Esophagus squamous epithelium (tissue), 5 donors: Measurements from ENCODE around the gene TMIGD3. TPM values are rescaled to one million over a fixed set of nuclear protein-coding genes. Genes with fewer than 3 reads are reported as not detected.
A peak's percentile ranks its signal among the peaks of the same experiment; 100 is the strongest.

ENCODE experiments used
- DNase-seq: peaks from one replicate; lab custom pipeline; 2025; lab: John Stamatoyannopoulos, UW
- H3K27ac ChIP-seq, 4 donors: fragments of 200-600 bp; sonication (generic); one replicate each; pipeline ENCODE4 v1.5.1; 2016 to 2019; ENCODE audit warnings: mild to moderate bottlenecking in 1 of 4
- H3K27me3 ChIP-seq, 4 donors: fragments of 200-600 bp; sonication (generic); 1 replicate in 3 of 4; 2 replicates in 1 of 4; pipeline versions ENCODE4 v1.5.1 to v1.6.0; 2017 to 2021; ENCODE audit warnings: antibody characterized with exemption in 1 of 4
- H3K36me3 ChIP-seq, 3 donors: fragments of 200-600 bp; sonication (generic); one replicate each; pipeline ENCODE4 v1.5.1; 2016 to 2019
- H3K4me1 ChIP-seq, 3 donors: fragments of 200-600 bp; sonication (generic); one replicate each; pipeline ENCODE4 v1.5.1; 2017 to 2019
- H3K4me3 ChIP-seq, 4 donors: fragments of 200-600 bp; sonication (generic); 1 replicate in 3 of 4; 2 replicates in 1 of 4; pipeline ENCODE4 v1.5.1; 2016 to 2019; ENCODE audit warnings: mild to moderate bottlenecking in 2 of 4, moderate library complexity in 1 of 4
- H3K9me3 ChIP-seq, 3 donors: fragments of 200-600 bp; sonication (generic); one replicate each; pipeline ENCODE4 v1.5.1; 2016 to 2019
- POLR2A ChIP-seq, 4 donors: fragments of 450-650 bp; IDR thresholded peaks; one replicate each; pipeline ENCODE4 v1.6.1; 2017; ENCODE audit warnings: antibody characterized with exemption in 4 of 4, mild to moderate bottlenecking in 4 of 4, moderate library complexity in 3 of 4
- WGBS, 2 donors: methylation state at CpG; one replicate each; pipeline ENCODE4 v1.1.5; 2018; 5-methylcytosine and 5-hydroxymethylcytosine counted together
- intact Hi-C: fragments of 100-400 bp; cut with DNase I; formaldehyde crosslinking; loops from one replicate; pipeline ENCODE4 v1.15.0; 2022
- total RNA-seq, 4 donors: library from RNA; depleted of rRNA; stranded (reverse); fragments of >200 nt; gene quantifications; one replicate each; pipeline ENCODE4 v1.1.0, GENCODE V29; 2016
- TF ChIP-seq, protein P1 (sequence below), 6 experiments: fragments of 450-650 bp in 4 of 6; fragments of 200-600 bp in 2 of 6; sonication (generic) in 2 of 6; IDR thresholded peaks; one replicate each; pipeline ENCODE4 v1.5.1; 2016 to 2019; ENCODE audit warnings: antibody characterized with exemption in 6 of 6, mild to moderate bottlenecking in 4 of 6, moderate library complexity in 4 of 6
- donor health status: DM: yes; HTN: yes; CAD: no.

Gene TMIGD3
- total RNA-seq, 4 donors from 2014 or later = 2.9 to 3.2 TPM; not detected in 2

DNA sequence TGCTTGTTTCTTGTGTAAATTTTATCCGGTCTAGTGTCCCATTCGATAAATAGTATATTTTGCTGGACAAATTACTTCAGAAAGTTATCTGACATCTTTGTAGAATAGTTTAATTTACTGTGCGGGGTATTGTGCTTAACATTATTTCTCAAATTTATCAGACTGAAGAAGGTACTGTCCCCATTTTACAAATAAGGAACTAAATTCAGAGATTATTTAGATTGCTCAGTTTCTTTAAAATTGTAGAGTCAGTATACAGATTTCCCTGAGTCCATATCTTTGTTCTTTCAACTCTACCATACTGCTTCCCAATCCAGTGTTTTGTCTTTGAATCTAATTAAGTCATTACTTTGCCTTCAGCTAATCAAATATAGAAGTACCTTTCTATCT, 47.8 kb downstream of the TMIGD3 start:
- no peaks in the 10 kb centered on the region for H3K27me3 ChIP-seq
- TF ChIP-seq, protein P1, sequence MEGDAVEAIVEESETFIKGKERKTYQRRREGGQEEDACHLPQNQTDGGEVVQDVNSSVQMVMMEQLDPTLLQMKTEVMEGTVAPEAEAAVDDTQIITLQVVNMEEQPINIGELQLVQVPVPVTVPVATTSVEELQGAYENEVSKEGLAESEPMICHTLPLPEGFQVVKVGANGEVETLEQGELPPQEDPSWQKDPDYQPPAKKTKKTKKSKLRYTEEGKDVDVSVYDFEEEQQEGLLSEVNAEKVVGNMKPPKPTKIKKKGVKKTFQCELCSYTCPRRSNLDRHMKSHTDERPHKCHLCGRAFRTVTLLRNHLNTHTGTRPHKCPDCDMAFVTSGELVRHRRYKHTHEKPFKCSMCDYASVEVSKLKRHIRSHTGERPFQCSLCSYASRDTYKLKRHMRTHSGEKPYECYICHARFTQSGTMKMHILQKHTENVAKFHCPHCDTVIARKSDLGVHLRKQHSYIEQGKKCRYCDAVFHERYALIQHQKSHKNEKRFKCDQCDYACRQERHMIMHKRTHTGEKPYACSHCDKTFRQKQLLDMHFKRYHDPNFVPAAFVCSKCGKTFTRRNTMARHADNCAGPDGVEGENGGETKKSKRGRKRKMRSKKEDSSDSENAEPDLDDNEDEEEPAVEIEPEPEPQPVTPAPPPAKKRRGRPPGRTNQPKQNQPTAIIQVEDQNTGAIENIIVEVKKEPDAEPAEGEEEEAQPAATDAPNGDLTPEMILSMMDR (IDR thresholded peaks at IDR 0.05) = no peak
- TF ChIP-seq POLR2A (IDR thresholded peaks at IDR 0.05) = no peak
- H3K27ac ChIP-seq = no peak overlapping the region
- no peak overlapping the region for H3K4me3 ChIP-seq
- no peak for DNase-seq
- H3K9me3 ChIP-seq = no peaks in the 10 kb centered on the region
- intact Hi-C loops = no loop called here
- H3K36me3 ChIP-seq = peaks cover 0 to 83% (median 36%) of the 10 kb centered on the region in 3 donors
- H3K4me1 ChIP-seq = peaks cover 10 to 49% (median 27%) of the 10 kb centered on the region in 3 donors
- WGBS, 2 donors = 81 to 86% methylated on average over 3 of the region's 3 CpGs

DNA sequence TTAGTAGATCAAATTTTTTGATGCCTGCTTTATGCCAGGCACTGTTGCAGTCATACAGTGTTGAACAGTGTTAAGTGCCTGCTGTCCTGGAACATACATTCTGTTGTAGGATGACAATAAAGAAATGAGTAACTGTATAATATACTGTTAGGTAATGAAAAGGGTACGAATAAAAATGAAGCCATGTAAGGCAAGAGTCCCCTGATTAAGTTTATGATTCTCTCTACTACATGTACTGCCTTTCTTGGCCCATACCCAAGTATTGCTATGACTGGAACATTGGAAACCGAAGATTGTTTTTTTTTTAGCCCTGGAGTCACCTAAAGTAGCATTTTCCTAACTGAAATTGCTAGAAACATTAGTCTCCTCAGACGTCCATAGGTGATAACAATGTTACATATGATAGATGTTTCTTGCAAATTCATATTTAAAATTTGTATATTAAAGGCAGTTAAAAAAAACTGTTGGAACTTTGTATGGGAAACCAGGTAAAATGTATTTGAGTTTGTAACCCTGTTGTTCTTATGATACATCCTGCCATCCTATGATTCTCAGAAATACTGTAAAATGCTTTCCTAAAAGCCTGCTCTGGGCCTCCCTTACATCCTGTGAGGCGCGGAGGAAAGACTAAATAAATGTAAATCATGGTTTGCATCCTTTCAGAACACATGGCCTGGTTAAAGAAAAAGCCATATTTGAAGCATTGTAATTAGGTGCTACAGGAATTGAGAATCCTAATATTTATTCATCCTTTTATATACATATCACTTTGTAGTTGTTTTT, 48.4 kb downstream of the TMIGD3 start:
- 58 to 61% methylated on average over 5 of the region's 5 CpGs for WGBS, 2 donors

GRCh38 chr1:111453706-111454105, 49.7 kb downstream of the TMIGD3 start:
- no peak for DNase-seq
- TF ChIP-seq POLR2A (IDR thresholded peaks at IDR 0.05) = no peak
- TF ChIP-seq, protein P1 (IDR thresholded peaks at IDR 0.05) = no peak
- Histone ChIP-seq H3K27me3 (no peaks in the 10 kb centered on the region), H3K4me1 (peaks cover 18 to 57% (median 33%) of the 10 kb centered on the region in 3 donors), H3K36me3 (peaks cover 0 to 64% (median 22%) of the 10 kb centered on the region in 3 donors), H3K9me3 (no peaks in the 10 kb centered on the region), H3K27ac (no peak overlapping the region), H3K4me3 (no peak overlapping the region)
- 87 to 90% methylated on average over 3 of the region's 3 CpGs for WGBS, 2 donors
- intact Hi-C loops = no loop called here

More for the DNA sequence above, 48.4 kb downstream of the TMIGD3 start:
- no peak for DNase-seq
- Histone ChIP-seq H3K9me3 (no peaks in the 10 kb centered on the region), H3K4me1 (peaks cover 16 to 55% (median 32%) of the 10 kb centered on the region in 3 donors), H3K27ac (no peak overlapping the region), H3K36me3 (peaks cover 0 to 78% (median 34%) of the 10 kb centered on the region in 3 donors), H3K27me3 (no peaks in the 10 kb centered on the region), H3K4me3 (no peak overlapping the region)
- intact Hi-C loops = no loop called here
- no peak for TF ChIP-seq POLR2A (IDR thresholded peaks at IDR 0.05)
- TF ChIP-seq, protein P1 (IDR thresholded peaks at IDR 0.05) = no peak

GRCh38 chr1:111452581-111452980, 50.9 kb downstream of the TMIGD3 start:
- 81% methylated on average over 3 of the region's 3 CpGs for WGBS, 2 donors
- Histone ChIP-seq H3K27ac (no peak overlapping the region), H3K27me3 (no peaks in the 10 kb centered on the region), H3K4me3 (no peak overlapping the region), H3K4me1 (peaks cover 18 to 68% (median 38%) of the 10 kb centered on the region in 3 donors), H3K9me3 (no peaks in the 10 kb centered on the region), H3K36me3 (peaks cover 0 to 53% (median 12%) of the 10 kb centered on the region in 3 donors)
- intact Hi-C loops = no loop called here
- no peak for DNase-seq
- TF ChIP-seq, protein P1 (IDR thresholded peaks at IDR 0.05) = no peak
- TF ChIP-seq POLR2A (IDR thresholded peaks at IDR 0.05) = no peak

DNA sequence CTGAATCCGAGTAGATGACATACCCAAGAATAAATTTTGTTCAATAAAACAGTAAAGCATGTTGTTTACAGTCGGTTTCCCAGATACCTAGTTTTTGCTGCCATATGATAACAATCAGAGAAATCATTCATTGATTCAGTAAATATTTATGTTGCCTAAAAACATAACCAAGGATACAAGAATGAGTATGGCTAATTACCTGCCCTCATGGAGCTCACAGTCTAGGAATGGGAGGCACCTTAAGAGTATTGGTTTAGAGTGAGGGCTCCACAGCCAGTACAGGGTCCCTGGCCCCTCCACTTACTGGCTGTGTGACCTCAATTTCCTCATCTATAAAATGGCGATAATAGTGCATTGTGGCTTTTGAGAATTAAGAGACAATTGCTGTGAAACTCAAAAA, 53.2 kb downstream of the TMIGD3 start:
- H3K4me1 ChIP-seq = peaks cover 18 to 84% (median 43%) of the 10 kb centered on the region in 3 donors
- peak overlapping the region in 3 of 4 donors; percentile 90 to 95 (median 94) for H3K27ac ChIP-seq
- H3K9me3 ChIP-seq = no peaks in the 10 kb centered on the region
- TF ChIP-seq, protein P1 (IDR thresholded peaks at IDR 0.05) = no peak
- no peak for TF ChIP-seq POLR2A (IDR thresholded peaks at IDR 0.05)
- no peaks in the 10 kb centered on the region for H3K27me3 ChIP-seq
- H3K36me3 ChIP-seq = peaks cover 3 to 46% (median 3%) of the 10 kb centered on the region in 3 donors
- peak overlapping the region; percentile 84 to 96 (median 92) for H3K4me3 ChIP-seq
- no peak for DNase-seq
- intact Hi-C loops = no loop called here
- 38 to 51% methylated on average over 3 of the region's 3 CpGs for WGBS, 2 donors
